ENCODE data around the gene HDHD5.

Gene HDHD5

GRCh38 chr22:17120281-17120680 is 38.8 kb downstream of the HDHD5 start:
- no peak for DNase-seq (ENCODE audit: low read depth)

GRCh38 chr22:17119481-17120202 is 39.4 kb downstream of the HDHD5 start:
- DNase-seq (ENCODE audit: low read depth): no peak

GRCh38 chr22:17118342-17118741 is 40.7 kb downstream of the HDHD5 start:
- no peak for DNase-seq (ENCODE audit: low read depth)

DNA sequence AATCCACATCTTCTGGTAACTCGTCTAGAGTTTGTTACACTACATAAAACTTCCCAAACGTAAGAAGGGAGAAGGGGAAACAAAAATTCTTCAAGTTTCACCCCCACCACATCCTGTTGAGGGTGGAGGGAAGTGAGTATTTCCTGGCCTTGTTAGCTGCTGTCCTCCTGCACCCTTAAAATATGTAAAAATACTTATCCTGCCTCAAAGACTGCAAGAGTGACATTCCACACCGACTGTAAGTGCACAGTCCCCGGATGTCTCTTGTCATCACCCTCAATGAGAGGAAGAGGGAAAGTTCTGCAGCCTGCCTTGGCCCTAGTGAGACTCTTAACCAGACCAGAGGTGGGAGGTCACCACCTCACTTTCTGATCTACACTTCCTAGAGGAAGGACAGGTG is 41.2 kb downstream of the HDHD5 start:
- DNase-seq (ENCODE audit: low read depth): no peak

DNA sequence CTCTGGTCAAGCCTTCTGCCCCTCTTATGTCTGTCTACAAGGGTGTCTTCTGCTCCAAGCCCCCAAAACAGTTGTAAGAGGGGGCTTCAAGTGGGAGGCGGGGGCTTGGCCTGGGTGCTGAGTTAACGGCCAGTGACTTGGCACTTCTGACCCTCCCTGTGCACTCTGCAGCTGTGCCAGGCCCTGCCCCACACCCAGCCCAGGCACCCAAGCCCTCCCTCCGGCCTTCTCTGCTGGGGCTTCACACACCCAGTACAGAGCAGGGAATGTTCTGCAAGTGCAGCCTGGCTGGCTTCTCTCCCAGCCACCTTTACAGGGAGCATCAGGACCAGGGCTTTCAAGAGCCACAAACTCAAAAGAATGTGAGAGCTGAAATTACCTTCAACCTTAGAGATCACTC is 41.7 kb downstream of the HDHD5 start:
- DNase-seq (ENCODE audit: low read depth): no peak

DNA sequence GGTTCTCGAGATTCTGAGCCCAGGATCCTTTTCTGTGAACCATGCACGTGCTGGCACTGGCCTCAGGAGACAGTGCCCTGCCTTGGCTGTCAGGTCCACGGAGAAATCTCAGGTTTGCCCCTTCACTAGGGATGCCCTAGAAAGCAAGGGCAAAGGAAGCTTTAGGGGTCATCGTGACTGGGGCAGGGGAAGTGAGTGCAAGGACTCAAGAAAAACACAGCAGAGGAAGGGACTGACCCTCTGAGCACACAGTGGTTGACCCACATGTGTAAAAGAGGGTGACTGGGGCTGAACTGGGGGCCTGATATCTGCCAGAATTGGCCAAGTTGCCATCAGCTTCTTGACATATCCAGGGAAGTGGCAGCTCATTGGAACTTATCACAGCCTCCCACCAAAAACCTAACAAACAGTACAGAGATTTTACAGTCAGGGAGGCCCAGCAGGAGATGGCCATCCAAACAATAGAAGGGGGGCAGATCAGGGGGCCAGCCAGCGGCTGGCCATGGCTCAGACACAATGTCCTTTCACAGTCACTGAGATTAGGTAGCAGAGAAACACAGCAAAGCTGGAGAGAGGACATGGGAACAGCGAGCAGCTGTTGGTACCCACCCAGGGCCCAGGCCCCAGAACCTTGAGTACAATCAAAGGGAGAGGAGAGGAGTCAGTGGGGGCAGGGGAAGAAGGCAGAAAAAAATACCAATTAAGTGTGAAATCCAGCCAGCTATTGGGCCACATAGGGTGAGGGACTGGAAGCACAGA is 42.3 kb downstream of the HDHD5 start:
- DNase-seq (ENCODE audit: low read depth): no peak

GRCh38 chr22:17115945-17116565 is 43.0 kb downstream of the HDHD5 start:
- no peak for DNase-seq (ENCODE audit: low read depth)

- DNase-seq (ENCODE audit: low read depth): no peak
Observed at GRCh38 chr22:17115236-17115635, 43.8 kb downstream of the HDHD5 start.

GRCh38 chr22:17114898-17115235 is 44.2 kb downstream of the HDHD5 start:
- DNase-seq (ENCODE audit: low read depth): no peak

DNA sequence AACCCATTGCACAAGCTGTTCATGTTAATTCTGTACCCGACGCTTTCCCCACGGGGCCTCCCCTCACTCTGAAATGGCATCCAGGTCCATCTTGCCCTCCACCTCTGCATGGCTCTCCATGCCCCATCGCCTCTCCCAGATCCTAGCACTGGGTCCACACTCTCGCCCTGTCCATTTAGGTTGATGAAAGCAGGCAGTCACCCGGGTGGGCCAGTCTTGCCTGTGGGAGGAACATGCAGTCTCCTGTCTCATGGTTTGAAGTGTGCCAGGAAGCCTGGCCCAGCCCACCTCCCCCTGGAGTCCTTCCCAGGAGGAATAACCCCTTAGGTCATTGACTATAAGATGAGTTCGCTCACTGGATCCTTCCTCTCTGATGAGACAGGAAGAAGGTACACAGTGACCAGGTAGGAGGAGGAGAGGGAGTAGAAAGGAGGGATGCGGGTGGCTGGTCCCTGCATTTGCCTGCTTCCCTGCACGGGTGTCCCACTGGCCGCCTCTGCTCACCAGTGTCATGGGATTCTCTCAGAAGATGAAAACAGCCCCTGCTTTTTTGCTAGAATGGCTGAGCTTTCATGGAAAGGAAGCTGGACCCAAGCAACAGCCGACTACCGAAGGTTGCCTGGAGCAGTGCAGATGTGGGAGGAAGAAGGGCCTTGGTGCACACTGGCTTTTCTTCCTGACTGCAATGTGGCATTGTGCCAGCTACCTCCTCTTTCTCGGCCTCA is 44.7 kb downstream of the HDHD5 start:
- no peak for DNase-seq (ENCODE audit: low read depth)

- DNase-seq (ENCODE audit: low read depth): no peak
Observed at GRCh38 chr22:17113600-17113999, 45.5 kb downstream of the HDHD5 start.

DNA sequence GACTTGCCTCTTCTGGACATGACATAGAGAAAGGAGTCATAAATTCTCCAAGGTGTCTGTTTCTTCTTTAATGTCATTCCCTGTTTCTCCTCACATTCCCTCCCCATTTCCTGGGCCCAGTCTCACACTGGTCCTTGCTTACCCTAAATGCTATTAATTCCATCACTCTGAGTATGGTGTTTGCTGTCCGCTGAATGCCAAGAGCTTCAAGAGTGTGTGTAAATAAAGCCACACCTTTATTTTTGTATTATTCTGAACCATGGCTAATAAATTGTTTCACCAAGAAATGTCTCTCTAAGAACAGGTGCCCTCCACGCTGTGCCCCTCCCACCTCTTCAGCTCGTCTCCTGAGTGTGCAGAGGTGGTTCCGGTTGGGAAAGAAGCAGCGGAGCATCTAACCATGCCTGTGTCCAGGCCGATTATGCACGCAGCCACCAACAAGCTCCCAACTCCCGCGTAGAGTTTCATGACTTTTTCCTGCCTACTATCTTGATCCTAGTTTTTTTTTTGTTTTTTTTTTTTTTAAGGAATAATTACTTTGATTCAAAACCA is 46.5 kb downstream of the HDHD5 start:
- no peak for DNase-seq (ENCODE audit: low read depth)

- no peak for DNase-seq (ENCODE audit: low read depth)
Observed at GRCh38 chr22:17110791-17111550, 48.1 kb downstream of the HDHD5 start.

DNA sequence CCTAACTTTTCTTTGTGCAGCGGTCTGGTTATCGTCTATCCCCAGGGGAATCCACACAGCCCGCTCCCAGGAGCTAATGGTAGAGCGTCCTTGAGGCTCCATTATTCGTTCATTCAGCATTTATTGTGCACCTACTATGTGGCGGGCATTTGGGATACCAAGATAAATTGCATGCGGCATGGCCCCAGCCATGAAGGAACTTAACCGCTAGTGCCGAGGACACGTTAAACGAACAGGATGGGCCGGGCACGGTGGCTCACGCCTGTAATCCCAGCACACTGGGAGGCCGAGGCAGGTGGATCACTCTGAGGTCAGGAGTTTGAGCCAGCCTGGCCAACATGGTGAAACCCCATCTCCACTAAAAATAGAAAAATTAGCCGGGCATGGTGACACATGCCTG is 49.1 kb downstream of the HDHD5 start:
- no peak for DNase-seq (ENCODE audit: low read depth)

- no peak for DNase-seq (ENCODE audit: low read depth)
Observed at GRCh38 chr22:17109113-17109865, 49.8 kb downstream of the HDHD5 start.

GRCh38 chr22:17108256-17109112 is 50.6 kb downstream of the HDHD5 start:
- no peak for DNase-seq (ENCODE audit: low read depth)

- no peak for DNase-seq (ENCODE audit: low read depth)
Observed at GRCh38 chr22:17107547-17107810, 51.6 kb downstream of the HDHD5 start.

DNA sequence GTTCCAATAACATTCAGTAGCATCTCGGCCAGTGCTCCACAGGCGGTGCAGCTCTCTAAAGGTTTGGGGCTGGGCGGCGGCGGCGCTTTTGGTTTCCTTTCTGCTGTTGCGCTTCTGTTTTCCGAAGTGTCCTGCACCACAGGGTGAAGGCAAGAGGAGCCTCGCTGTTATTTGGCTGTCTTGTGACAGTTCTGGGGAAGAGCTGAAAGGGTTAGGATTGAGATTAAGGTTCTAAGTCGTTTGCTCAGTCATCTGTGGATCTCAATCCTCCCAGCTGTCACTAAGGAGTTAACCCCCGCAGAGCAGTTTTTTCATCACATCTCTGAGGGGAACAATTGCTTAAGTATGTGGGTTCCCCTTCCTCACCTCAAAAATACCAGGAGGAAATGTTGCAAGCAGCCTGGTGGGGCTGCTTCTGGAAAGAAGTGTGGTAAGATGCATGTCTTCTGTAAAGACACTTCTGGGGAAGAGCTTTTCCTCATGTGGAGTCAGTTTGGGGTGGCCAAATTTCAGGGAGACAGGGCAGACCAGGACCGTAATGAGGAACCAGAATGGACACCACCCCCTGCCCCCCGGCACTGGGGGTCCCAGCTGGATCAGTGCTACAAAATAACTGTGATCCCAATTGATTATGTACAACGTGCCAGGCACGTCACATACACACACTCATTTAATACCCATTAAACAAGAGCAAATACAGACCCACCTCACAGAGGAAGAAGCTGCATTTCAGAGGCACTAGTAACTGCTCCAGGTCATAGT is 52.1 kb downstream of the HDHD5 start:
- no peak for DNase-seq (ENCODE audit: low read depth)

- DNase-seq (ENCODE audit: low read depth): no peak
Observed at GRCh38 chr22:17106161-17106784, 52.8 kb downstream of the HDHD5 start.

All from stromal cell of bone marrow (primary cell).